ENCODE data around the gene UGT1A1. TPM values are rescaled to one million over a fixed set of nuclear protein-coding genes. Genes with fewer than 3 reads are reported as not detected.
"Not testable (repeated sequence)": the region's sequence is repeated elsewhere in the genome, so short reads cannot be mapped to it uniquely, and the experiment has no call there.

The UGT1A1 gene
- total RNA-seq, 1 donor from 2014 or later, result not detected

- DNase-seq (ENCODE audit: low read depth), result no peak
- TF ChIP-seq CTCF (conservative IDR thresholded peaks at IDR 0.05; ENCODE audit: low read depth, low read length), result no peak
- H3K4me3 ChIP-seq (ENCODE audit: low read depth, low read length), result no peak within 1 kb of the TSS
These were observed 31.3 kb upstream of the UGT1A1 start, which contains the start of gene UGT1A3 for GRCh38 chr2:233728723-233729301. Gene UGT1A3, plus strand, starts transcription at chr2:233729042. Its CDS starts 85 bp downstream, at chr2:233729127.

GRCh38 chr2:233736868-233737653 is 23.0 kb upstream of the UGT1A1 start:
- not testable (repeated sequence) for DNase-seq (ENCODE audit: low read depth); H3K4me3 ChIP-seq (ENCODE audit: low read depth, low read length)

GRCh38 chr2:233740870-233741269 is 19.2 kb upstream of the UGT1A1 start:
- no peak overlapping the region for H3K4me3 ChIP-seq (ENCODE audit: low read depth, low read length)
- no peak for DNase-seq (ENCODE audit: low read depth)
- no peak for TF ChIP-seq CTCF (conservative IDR thresholded peaks at IDR 0.05; ENCODE audit: low read depth, low read length)

- H3K4me3 ChIP-seq (ENCODE audit: low read depth, low read length), result no peak overlapping the region
- no peak for TF ChIP-seq CTCF (conservative IDR thresholded peaks at IDR 0.05; ENCODE audit: low read depth, low read length)
- DNase-seq (ENCODE audit: low read depth), result no peak
These were observed 16.4 kb upstream of the UGT1A1 start for GRCh38 chr2:233743464-233744259.

GRCh38 chr2:233745073-233745755 is 14.9 kb upstream of the UGT1A1 start:
- no peak for DNase-seq (ENCODE audit: low read depth)
- no peak overlapping the region for H3K4me3 ChIP-seq (ENCODE audit: low read depth, low read length)
- no peak for TF ChIP-seq CTCF (conservative IDR thresholded peaks at IDR 0.05; ENCODE audit: low read depth, low read length)

GRCh38 chr2:233745838-233746237 is 14.2 kb upstream of the UGT1A1 start:
- not testable (repeated sequence) for DNase-seq (ENCODE audit: low read depth); H3K4me3 ChIP-seq (ENCODE audit: low read depth, low read length)

GRCh38 chr2:233746475-233747282 is 13.4 kb upstream of the UGT1A1 start:
- H3K4me3 ChIP-seq (ENCODE audit: low read depth, low read length), result no peak overlapping the region
- DNase-seq (ENCODE audit: low read depth), result no peak
- TF ChIP-seq CTCF (conservative IDR thresholded peaks at IDR 0.05; ENCODE audit: low read depth, low read length), result no peak

Data from epithelial cell of proximal tubule (primary cell).